B cell (primary cell): ENCODE data around the gene THY1.

ENCODE experiments used
- CTCF ChIP-seq: fragments of 200-600 bp; IDR thresholded peaks from one replicate; pipeline ENCODE4 v1.8.0; 2022; ENCODE audit warnings: antibody characterized with exemption, mild to moderate bottlenecking
- EZH2 ChIP-seq: IDR thresholded peaks from 2 replicates; pipeline ENCODE4 v1.6.1; 2012; ENCODE audit warnings: borderline replicate concordance, low read depth, mild to moderate bottlenecking, moderate library complexity, low read length; ENCODE audit not compliant: insufficient read depth, poor library complexity, severe bottlenecking

GRCh38 chr11:119369132-119369925, 53.6 kb downstream of the THY1 start:
- TF ChIP-seq CTCF (no peak), EZH2 (no peak)
